HT-29 (cell line): ENCODE data around the gene AGBL4. TPM values are rescaled to one million over a fixed set of nuclear protein-coding genes. Genes with fewer than 3 reads are reported as not detected.

Experiments used
- DNase-seq: peaks from one replicate; pipeline ENCODE4 v3.0.0-alpha.2; 2015; ENCODE audit warnings: low spot score
- total RNA-seq: library from RNA; depleted of rRNA; stranded (reverse); fragments of >200 nt; shearing (Covaris generic); gene quantifications from 2 replicates; pipeline ENCODE4 v1.2.3, GENCODE V29; 2014

The AGBL4 gene
- total RNA-seq, 1 experiment from 2014 or later = not detected

- DNase-seq = no peak
Measured at GRCh38 chr1:48686159-48686558, 1337.6 kb downstream of the AGBL4 start.

GRCh38 chr1:48684381-48684780 is 1339.4 kb downstream of the AGBL4 start:
- no peak for DNase-seq

GRCh38 chr1:48683839-48684238 is 1339.9 kb downstream of the AGBL4 start:
- no peak for DNase-seq

- DNase-seq = no peak
Measured at GRCh38 chr1:48681476-48682305, 1342.1 kb downstream of the AGBL4 start.

- DNase-seq = no peak
Measured at GRCh38 chr1:48680411-48681035, 1343.2 kb downstream of the AGBL4 start.

- DNase-seq = no peak
Measured at GRCh38 chr1:48679859-48680258, 1343.9 kb downstream of the AGBL4 start.

- DNase-seq = no peak
Measured at GRCh38 chr1:48678710-48679505, 1344.8 kb downstream of the AGBL4 start.

GRCh38 chr1:48677306-48678287 is 1346.2 kb downstream of the AGBL4 start:
- peak; percentile 69 for DNase-seq

GRCh38 chr1:48676822-48677221 is 1346.9 kb downstream of the AGBL4 start:
- DNase-seq = no peak

GRCh38 chr1:48676376-48676775 is 1347.4 kb downstream of the AGBL4 start:
- no peak for DNase-seq

- no peak for DNase-seq
Measured at GRCh38 chr1:48675251-48675650, 1348.5 kb downstream of the AGBL4 start.

GRCh38 chr1:48674641-48675040 is 1349.1 kb downstream of the AGBL4 start:
- DNase-seq = no peak

- peak; percentile 19 for DNase-seq
Measured at GRCh38 chr1:48673332-48674105, 1350.2 kb downstream of the AGBL4 start.

- DNase-seq = no peak
Measured at GRCh38 chr1:48671578-48671977, 1352.2 kb downstream of the AGBL4 start.

- no peak for DNase-seq
Measured at GRCh38 chr1:48670234-48671020, 1353.3 kb downstream of the AGBL4 start.

- no peak for DNase-seq
Measured at GRCh38 chr1:48668339-48668738, 1355.4 kb downstream of the AGBL4 start.

- DNase-seq = no peak
Measured at GRCh38 chr1:48667782-48668181, 1356.0 kb downstream of the AGBL4 start.

- DNase-seq = no peak
Measured at GRCh38 chr1:48665708-48666407, 1357.9 kb downstream of the AGBL4 start.
